Transverse colon (tissue), 4 donors: ENCODE measurements around the gene MAT2B.

Experiments
- EP300 ChIP-seq: sonication (generic); formaldehyde crosslinking; IDR thresholded peaks from one replicate; pipeline ENCODE4 v1.6.1; 2017; ENCODE audit warnings: antibody characterized with exemption, low read depth
- POLR2A ChIP-seq: fragments of 450-650 bp; IDR thresholded peaks from one replicate; pipeline ENCODE4 v1.6.1; 2016; ENCODE audit warnings: antibody characterized with exemption, mild to moderate bottlenecking, moderate library complexity
- POLR2AphosphoS5 ChIP-seq, 3 donors: sonication (generic); formaldehyde crosslinking; IDR thresholded peaks; one replicate each; pipeline ENCODE4 v1.6.1; 2016; ENCODE audit warnings: antibody characterized with exemption in 3 of 3
- TF ChIP-seq, protein P1 (sequence below), 5 experiments: fragments of 200-600 bp in 3 of 5; fragments of 450-650 bp in 2 of 5; sonication (generic) in 3 of 5; IDR thresholded peaks; 1 replicate in 2 of 5; 2 replicates in 3 of 5; pipeline ENCODE4 v1.5.1; 2016 to 2017; ENCODE audit warnings: antibody characterized with exemption in 5 of 5, inconsistent platforms in 3 of 5, mild to moderate bottlenecking in 2 of 5, moderate library complexity in 1 of 5

DNA sequence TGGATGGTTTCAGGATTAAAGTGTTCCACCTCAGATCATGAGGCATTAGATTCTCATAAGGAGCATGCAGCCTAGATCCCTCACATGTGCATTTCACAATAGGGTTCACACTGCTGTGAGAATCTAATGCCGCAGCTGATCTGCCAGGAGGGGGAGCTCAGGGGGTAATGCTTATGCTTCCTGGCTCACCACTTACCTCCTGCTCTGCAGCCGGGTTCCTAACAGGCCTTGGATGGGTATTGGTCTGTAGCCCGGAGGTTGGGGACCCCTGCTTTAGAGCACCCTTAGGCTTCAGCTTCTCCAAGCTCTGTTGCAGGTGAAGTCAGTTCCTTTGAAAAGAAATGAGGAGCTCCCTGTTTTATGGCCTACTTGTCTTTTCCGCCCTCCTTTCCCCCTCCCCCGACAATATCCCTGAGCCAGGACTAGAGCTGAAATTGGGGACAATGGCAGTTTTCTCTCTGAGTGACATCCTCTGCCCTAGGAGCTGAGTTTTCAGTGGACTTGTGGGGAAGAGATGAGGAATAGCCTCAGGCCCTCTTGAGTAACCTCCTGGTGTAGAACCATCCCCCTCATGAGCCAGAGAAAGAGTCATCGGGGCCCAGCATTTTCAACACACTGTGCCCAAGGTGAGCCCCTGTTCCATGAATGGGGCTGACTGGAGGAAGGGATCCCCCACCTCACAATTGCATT, 16.2 kb upstream of the MAT2B start:
- TF ChIP-seq, protein P1, sequence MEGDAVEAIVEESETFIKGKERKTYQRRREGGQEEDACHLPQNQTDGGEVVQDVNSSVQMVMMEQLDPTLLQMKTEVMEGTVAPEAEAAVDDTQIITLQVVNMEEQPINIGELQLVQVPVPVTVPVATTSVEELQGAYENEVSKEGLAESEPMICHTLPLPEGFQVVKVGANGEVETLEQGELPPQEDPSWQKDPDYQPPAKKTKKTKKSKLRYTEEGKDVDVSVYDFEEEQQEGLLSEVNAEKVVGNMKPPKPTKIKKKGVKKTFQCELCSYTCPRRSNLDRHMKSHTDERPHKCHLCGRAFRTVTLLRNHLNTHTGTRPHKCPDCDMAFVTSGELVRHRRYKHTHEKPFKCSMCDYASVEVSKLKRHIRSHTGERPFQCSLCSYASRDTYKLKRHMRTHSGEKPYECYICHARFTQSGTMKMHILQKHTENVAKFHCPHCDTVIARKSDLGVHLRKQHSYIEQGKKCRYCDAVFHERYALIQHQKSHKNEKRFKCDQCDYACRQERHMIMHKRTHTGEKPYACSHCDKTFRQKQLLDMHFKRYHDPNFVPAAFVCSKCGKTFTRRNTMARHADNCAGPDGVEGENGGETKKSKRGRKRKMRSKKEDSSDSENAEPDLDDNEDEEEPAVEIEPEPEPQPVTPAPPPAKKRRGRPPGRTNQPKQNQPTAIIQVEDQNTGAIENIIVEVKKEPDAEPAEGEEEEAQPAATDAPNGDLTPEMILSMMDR (IDR thresholded peaks at IDR 0.05), result no peak
- TF ChIP-seq POLR2AphosphoS5 (IDR thresholded peaks at IDR 0.05) (no peak), POLR2A (no peak), EP300 (no peak)
